Measurements from ENCODE around the gene TNS3.

Gene TNS3

GRCh38 chr7:47506382-47507339 lies 75.2 kb downstream of the TNS3 start:
- no peak for DNase-seq (ENCODE audit: low read depth)

- no peak for DNase-seq (ENCODE audit: low read depth)
These were observed 76.5 kb downstream of the TNS3 start for GRCh38 chr7:47505312-47506007.

GRCh38 chr7:47504551-47505311 lies 77.2 kb downstream of the TNS3 start:
- DNase-seq (ENCODE audit: low read depth), result no peak

- no peak for DNase-seq (ENCODE audit: low read depth)
These were observed 78.6 kb downstream of the TNS3 start for GRCh38 chr7:47503281-47503680.

- DNase-seq (ENCODE audit: low read depth), result no peak
These were observed 79.6 kb downstream of the TNS3 start for GRCh38 chr7:47502240-47502877.

GRCh38 chr7:47501406-47501805 lies 80.5 kb downstream of the TNS3 start:
- no peak for DNase-seq (ENCODE audit: low read depth)

- no peak for DNase-seq (ENCODE audit: low read depth)
These were observed 81.8 kb downstream of the TNS3 start for GRCh38 chr7:47500103-47500563.

- DNase-seq (ENCODE audit: low read depth), result no peak
These were observed 83.5 kb downstream of the TNS3 start for GRCh38 chr7:47498229-47499056.

GRCh38 chr7:47497367-47498096 lies 84.4 kb downstream of the TNS3 start:
- no peak for DNase-seq (ENCODE audit: low read depth)

- no peak for DNase-seq (ENCODE audit: low read depth)
These were observed 85.2 kb downstream of the TNS3 start for GRCh38 chr7:47496666-47497065.

GRCh38 chr7:47496056-47496665 lies 85.8 kb downstream of the TNS3 start:
- DNase-seq (ENCODE audit: low read depth), result no peak

- DNase-seq (ENCODE audit: low read depth), result no peak
These were observed 87.7 kb downstream of the TNS3 start for GRCh38 chr7:47493976-47494911.

GRCh38 chr7:47492716-47493325 lies 89.1 kb downstream of the TNS3 start:
- DNase-seq (ENCODE audit: low read depth), result no peak

GRCh38 chr7:47490501-47491265 lies 91.2 kb downstream of the TNS3 start:
- no peak for DNase-seq (ENCODE audit: low read depth)

- no peak for DNase-seq (ENCODE audit: low read depth)
These were observed 92.3 kb downstream of the TNS3 start for GRCh38 chr7:47489624-47490023.

- no peak for DNase-seq (ENCODE audit: low read depth)
These were observed 93.0 kb downstream of the TNS3 start for GRCh38 chr7:47488969-47489342.

GRCh38 chr7:47488201-47488968 lies 93.5 kb downstream of the TNS3 start:
- DNase-seq (ENCODE audit: low read depth), result no peak

Measured in stimulated activated CD4-positive, alpha-beta T cell treated with anti-CD3 and anti-CD28 coated beads, Interleukin-2, amount 100 ng/mL, for 4 hours (primary cell).